GM19193 (cell line): ENCODE results near the gene SLC5A12.

Experiments
- POLR2A ChIP-seq: IDR thresholded peaks from 4 replicates; pipeline ENCODE4 v1.6.1; 2011; ENCODE audit not compliant: insufficient read depth, insufficient read length; ENCODE audit errors: extremely low read depth

Gene SLC5A12

GRCh38 chr11:26702406-26702805, 19.5 kb downstream of the SLC5A12 start:
- no peak for TF ChIP-seq POLR2A

DNA sequence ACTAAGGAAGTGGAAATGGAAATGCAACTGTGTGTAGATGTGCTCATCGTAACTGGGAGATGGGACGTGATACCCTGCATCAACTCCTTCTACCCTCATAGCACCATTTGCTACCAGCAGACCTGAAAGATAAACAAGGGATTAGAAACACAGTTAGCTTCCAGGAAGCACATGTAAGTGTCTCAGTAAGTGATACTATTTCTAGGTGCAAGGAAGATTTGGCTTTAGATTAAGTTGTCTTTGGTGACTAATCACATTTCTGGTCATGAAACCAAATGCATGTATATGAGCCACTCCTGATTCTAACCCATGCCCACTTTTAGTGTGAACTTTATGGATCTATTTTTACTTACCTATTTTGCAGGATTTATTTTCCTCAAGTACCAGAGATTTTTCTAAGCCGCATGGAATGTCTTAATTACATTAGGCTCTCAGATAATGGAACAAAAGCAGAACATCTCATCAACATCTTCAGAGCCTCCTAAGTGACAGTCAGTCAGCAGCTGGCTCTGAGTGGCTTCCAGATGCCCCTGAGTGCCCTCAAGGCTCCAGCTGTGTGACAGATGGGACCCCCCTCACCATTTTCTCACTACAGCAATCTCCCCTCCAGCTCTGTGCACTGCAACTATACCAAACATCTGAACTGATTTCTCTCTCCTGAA, 21.2 kb downstream of the SLC5A12 start:
- no peak for TF ChIP-seq POLR2A

- TF ChIP-seq POLR2A = no peak
These were observed 23.6 kb downstream of the SLC5A12 start for GRCh38 chr11:26698224-26698623.

- no peak for TF ChIP-seq POLR2A
These were observed 25.5 kb downstream of the SLC5A12 start for GRCh38 chr11:26696330-26696729.

- no peak for TF ChIP-seq POLR2A
These were observed 33.2 kb downstream of the SLC5A12 start for GRCh38 chr11:26688701-26689100.

- TF ChIP-seq POLR2A = no peak
These were observed 34.5 kb downstream of the SLC5A12 start for GRCh38 chr11:26687351-26687750.

DNA sequence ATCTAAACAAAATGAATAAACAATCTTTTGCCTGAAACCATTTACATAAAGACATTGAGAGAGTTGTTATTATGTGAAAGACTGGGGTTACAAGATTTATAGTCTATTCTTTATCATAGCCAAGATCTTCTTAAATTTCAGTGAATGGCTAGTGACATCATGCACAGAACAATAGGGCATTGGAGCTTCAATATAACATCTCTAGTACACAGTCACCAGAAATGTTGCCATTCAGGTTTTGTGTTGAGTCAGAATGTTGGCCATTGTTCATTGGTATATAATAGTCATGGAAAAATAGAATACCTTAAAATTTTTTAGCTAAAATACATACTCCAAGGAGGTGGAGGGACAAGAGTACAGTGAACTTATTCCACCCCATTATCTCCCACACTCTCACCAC, 44.3 kb downstream of the SLC5A12 start:
- no peak for TF ChIP-seq POLR2A

DNA sequence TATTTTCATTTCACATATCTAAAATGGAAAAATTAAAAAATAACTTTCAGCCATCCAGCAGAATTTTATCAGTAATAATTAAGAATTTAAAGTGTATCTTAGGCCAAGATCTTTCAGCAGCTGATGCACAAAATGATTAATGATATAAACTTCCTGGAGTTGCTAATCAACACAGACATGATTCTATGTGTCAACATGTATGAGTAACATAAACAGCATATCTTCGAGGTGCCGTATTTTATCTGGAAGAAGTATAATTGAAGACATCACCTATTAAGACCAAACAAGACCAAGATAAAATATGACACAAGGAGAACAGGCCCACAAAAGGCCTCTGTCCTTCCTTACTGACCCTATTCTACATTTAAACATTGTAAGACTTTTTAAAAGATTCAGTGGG, 45.2 kb downstream of the SLC5A12 start:
- TF ChIP-seq POLR2A = no peak

- TF ChIP-seq POLR2A = no peak
These were observed 46.5 kb downstream of the SLC5A12 start for GRCh38 chr11:26675233-26675928.

DNA sequence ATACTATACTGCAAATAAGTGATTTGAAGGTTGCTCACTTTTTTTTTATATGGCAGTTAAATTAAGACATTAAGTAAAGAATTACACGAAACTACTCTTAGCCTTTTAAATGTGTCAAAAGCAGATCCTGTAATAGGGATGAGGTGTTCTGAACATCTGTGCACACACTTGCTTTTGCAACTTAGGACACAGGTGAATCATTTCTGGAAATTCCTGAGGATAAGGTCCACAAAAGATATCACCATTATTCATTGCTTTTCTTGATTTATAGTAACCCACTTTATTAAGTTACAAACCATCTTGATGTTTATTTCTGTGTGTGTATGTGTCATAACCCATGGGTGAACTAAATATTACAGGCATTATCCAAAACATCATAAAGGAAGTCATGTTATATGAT, 55.9 kb downstream of the SLC5A12 start:
- no peak for TF ChIP-seq POLR2A

GRCh38 chr11:26665036-26665435, 56.8 kb downstream of the SLC5A12 start:
- TF ChIP-seq POLR2A = no peak

GRCh38 chr11:26662916-26663315, 58.9 kb downstream of the SLC5A12 start:
- TF ChIP-seq POLR2A = no peak

GRCh38 chr11:26655287-26655686, 66.6 kb downstream of the SLC5A12 start:
- no peak for TF ChIP-seq POLR2A

- TF ChIP-seq POLR2A = no peak
These were observed 69.9 kb downstream of the SLC5A12 start for GRCh38 chr11:26651916-26652315.

DNA sequence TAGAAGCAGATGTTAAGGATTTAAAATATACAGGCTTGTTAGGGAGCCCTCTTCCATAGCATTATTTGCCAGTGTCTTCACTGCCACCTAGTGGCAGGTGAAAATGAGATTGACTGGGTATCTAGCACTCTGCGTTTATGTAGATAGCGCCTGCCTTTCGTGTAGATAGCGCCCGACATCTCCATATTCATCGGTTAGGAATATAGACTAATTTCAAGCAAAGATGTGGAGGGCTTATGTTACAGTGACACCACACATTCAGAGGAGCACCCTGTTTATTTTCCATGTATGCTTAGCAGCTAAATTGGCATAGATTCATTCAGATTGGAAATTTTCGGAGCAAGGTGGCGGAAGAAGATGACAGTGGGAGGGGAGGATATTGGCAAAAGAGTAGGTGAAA, 72.0 kb downstream of the SLC5A12 start:
- TF ChIP-seq POLR2A = no peak

DNA sequence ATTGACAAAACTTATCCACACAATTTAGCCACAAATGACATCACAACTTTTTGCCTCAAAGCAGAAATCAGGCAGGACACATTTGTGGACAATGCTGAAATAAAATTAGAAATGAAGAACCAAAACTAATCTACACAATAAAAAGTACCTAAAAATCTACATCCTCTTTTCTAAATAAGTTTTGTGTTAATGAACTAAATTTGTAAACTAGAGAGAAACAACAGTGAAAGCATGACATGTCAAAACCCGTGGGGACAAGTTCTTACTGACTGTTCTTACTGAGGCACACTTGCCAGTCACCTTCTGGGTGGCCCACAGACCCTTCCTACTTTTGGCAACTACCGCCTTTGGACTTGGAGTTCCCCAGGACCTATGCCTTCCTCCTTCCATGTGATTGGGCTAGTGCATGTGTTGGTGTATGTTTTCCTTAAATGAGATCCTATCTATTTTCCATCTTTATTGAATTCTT, 89.1 kb downstream of the SLC5A12 start:
- TF ChIP-seq POLR2A = no peak
